CMK (cell line): ENCODE data around the gene MDM4.

Experiments
- DNase-seq: peaks from one replicate; pipeline ENCODE4 v3.0.0-alpha.2; 2010; ENCODE audit warnings: low read depth

Gene MDM4

GRCh38 chr1:204578867-204579664 is 62.9 kb downstream of the MDM4 start:
- DNase-seq: no peak

DNA sequence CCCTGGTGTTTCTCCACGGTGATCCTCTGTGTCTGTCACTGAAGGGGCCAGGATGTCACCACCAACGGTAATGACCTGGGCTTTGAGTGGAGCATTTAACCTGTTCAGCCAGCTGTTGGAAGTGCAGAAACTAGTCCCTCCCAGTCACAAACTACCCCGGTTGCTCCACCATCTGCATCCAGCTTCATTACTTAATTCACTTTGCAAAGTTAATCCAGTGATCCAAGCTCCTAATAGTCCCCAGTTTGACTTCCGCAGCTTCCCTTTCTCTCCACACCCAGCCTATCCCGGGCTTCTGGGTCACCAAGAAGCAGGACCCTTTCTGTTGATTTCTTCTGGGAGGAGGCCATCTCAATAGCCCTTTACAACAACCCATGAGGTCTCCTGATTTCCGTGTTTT is 63.5 kb downstream of the MDM4 start:
- no peak for DNase-seq

GRCh38 chr1:204580862-204581261 is 64.7 kb downstream of the MDM4 start:
- DNase-seq: no peak

DNA sequence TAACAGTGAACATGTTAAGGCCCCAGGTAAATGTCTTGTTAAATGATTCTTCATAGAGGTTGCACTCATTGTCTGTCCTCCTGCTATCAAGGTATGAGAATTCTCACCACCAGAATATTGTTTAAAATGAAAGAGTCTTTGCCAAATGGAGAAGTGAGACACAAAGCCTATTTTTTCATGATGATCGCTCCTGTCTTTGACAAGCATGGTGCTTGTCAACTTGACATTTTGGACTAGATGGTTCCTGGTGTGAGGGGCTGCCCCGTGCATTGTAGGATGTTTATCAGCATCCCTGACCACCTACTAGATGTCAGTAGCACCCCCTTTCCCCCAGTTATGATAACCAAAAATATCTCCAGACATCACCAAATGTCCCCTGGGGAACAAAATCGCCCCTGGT is 65.6 kb downstream of the MDM4 start:
- no peak for DNase-seq

- no peak for DNase-seq
Measured at GRCh38 chr1:204583909-204584632, 67.9 kb downstream of the MDM4 start.

DNA sequence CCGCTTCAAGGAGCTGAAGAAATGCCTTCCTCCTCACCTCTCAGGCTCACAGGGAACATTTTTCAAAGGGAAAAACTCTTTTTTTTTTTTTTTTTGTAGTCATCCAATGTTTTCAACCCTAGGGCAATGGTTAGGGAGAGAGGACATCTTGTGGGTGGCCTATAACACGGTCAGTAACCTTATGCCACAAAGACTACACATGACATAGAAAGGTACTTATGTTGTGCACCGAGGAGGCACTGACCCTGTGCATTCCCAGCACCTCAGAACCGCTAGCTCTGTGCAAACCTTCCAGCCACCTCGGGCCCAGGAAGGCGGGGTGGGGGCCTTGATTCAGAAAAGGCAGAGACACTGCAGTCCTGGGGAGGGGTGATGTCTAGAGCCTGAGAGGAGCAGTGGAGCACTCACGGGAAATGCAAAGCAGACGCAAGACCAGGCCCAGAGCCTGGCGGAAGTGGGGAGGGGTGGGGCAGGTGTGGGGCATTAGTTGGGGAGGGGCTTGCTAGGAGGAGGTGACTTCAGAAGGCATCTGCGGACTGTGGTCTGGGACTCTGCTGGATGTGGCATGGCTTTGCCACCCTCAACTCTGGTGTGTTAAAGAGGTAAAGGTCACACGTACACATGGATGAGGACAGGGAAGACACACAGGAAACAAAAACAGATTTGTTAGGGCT is 68.6 kb downstream of the MDM4 start:
- DNase-seq: no peak

GRCh38 chr1:204587621-204588020 is 71.4 kb downstream of the MDM4 start:
- DNase-seq: no peak

DNA sequence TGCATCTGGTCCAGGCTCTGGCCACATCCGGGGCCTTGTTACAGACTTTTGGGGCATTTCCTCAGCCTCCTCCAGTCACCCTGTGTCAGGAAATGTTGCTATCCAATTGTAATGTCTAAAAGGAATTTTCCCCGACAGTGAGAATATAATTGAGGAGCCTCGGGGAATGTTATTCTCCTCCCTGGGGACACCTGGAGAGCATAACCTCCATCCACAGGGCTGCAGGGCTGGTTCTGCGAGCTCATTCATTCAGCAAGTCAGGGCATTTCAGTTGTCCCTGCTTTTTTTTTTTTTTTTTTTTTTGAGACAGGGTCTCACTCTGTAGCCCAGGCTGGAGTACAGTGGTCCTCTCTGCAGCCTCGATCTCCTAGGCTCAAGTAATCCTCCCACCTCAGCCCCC is 72.6 kb downstream of the MDM4 start:
- no peak for DNase-seq

- no peak for DNase-seq
Measured at GRCh38 chr1:204589409-204590038, 73.3 kb downstream of the MDM4 start.

DNA sequence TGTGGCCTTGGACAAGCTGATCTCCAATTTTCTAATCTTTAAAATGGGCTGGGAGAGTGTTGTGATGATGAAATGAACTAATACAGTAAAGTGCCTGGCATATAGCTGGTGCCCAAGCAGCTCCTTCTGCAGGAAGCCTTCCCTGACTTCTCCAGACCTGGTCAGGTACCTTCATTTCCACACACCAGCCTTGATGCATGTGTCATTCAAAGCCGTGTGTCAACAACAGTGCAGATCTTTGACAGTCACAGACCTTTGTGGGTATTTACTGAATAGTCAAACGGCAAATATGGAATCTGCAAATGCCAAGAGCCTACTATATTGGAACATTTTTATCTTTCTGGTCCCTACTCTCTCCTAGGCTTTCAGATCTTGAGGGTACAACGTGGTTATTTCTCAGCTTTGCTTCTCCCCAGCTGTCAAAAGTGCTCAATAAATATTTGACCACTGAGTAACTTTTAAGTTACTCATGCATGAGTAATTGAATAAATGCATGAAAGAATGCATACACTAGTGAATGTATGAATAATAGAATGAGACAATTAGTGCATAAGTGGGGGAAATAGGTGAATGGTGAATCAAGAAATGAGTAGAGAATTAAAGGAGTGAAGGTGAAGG is 75.4 kb downstream of the MDM4 start:
- no peak for DNase-seq

DNA sequence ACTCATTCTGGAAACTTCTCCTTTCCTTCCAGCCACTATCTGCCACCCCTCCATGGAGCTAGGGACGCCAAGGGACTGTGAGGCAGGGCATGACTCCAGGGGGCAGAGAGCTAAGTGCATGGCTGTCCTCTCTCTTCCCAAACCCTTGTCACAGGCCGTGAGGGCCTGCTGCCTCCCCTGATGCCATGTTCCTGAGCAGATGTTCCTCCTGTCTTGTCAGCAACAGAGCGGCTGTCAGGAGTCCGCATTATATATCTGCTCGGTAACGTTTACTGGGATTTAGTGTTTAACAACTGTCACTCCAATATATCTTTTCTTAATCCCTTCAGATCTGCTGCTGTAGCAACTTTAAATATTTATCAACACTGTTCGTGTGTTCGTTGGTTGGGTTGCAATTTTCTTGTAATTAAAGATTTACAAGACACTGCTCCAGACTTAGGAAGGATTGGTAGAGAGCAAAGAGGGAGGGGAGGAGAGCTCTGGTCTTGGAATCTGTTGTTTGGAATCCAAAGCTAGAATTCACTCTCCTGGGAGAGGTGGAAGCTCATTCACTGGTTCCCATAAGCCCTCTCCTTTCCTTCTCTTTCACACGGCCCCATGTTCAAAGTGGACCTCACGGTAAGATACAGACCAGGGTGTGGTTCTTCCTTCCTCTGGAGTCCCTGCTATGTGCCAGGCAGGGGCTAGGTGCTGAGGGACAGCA is 76.2 kb downstream of the MDM4 start:
- no peak for DNase-seq

DNA sequence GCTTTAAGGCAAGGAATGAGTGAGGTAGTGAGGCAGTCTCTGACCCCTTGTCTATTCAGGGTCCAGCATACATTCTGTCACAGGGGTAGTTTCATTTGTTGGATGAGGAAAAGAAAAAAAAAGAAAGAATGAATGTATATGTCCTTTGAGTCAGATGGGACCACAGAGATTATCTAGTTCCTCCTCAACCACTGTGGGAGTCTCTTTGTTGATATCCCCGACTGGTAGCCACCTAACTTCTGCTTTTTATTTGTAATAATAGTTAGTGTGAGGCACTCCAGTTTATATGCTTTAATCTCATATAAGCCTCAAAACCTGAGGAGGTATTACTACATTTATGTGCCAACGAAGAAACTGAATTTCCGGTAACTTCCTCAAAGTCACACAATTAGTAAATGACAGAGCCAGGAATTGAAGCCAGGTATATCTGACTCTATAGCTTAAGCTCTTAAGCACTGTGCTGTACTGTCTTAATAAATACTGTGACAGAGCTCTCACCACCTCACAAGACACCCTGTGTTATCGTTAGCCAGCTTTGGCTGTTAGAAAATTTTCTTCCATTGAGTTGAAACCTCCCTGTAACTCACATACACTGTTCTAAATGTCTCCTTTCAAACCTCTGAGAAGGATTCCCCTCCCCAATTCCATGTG is 82.2 kb downstream of the MDM4 start:
- DNase-seq: no peak

DNA sequence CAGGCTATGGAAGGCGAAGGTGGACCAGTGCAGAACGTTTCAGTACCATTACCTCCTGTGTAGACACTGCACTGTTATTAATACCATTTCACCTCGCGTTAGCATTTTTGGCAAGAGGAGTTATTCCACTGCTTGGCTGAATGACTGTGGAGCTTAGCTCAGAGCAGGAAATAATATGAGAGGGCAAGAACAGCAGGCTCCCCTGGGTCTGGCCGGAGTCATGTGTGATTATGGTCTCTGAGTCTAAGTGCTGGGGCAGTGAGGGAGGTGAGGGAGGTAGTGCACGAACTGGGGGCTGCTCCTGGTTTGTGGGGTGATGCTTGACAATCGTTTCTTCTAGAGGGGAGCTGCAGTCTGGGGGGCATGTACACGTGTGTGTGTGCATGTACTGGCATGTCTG is 82.9 kb downstream of the MDM4 start:
- no peak for DNase-seq

- no peak for DNase-seq
Measured at GRCh38 chr1:204599596-204599995, 83.4 kb downstream of the MDM4 start.

GRCh38 chr1:204600203-204600602 is 84.0 kb downstream of the MDM4 start:
- no peak for DNase-seq

DNA sequence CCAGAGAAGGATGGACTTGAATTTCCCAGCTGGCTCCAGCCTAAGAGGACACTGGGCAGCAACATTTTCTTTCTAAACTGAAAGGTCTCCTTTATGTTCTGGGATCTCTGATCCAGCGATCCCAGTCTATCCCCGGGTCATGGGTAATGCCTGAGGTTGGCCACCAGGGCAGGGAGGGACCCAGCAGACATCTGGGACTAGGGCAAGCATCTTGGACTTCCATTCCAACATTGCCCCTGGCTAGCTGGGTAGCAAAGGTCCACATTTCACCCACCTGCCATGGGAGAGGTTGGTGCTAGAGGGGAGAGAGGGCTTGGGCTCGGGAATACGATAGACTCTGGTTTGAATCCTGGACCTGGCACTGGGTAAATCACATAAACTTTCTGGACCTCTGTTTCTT is 84.8 kb downstream of the MDM4 start:
- DNase-seq: no peak

- no peak for DNase-seq
Measured at GRCh38 chr1:204602111-204602579, 85.9 kb downstream of the MDM4 start.

GRCh38 chr1:204602871-204603542 is 86.8 kb downstream of the MDM4 start:
- no peak for DNase-seq

- no peak for DNase-seq
Measured at GRCh38 chr1:204605791-204606190, 89.6 kb downstream of the MDM4 start.
